SKM-1 (cell line): Measurements from ENCODE around the gene NTMT2.
"Not testable (repeated sequence)": the region's sequence is repeated elsewhere in the genome, so short reads cannot be mapped to it uniquely, and the experiment has no call there.

ENCODE experiments used
- DNase-seq: peaks from one replicate; lab custom pipeline; 2025; ENCODE audit not compliant: unreplicated experiment; lab: John Stamatoyannopoulos, UW

The NTMT2 gene

DNA sequence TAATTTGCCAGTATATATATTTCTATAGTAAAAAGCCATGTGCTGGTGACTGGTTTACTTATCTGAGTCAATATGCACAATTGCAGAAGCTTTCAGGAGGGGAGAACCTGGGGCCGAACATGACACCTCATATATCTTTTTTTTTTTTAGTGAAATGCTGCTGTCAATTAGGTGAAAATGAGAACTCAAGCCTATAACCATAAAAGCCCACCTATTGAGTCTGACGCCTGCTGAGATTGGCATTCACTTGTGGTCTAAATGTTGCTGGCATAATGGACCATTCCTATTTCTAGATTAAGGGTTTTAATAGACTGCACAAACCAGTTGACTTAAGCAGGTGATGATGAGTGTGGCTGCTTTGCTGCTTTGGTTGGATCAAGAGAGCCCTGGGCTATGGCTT is 10.8 kb downstream of the NTMT2 start:
- DNase-seq, result no peak

DNA sequence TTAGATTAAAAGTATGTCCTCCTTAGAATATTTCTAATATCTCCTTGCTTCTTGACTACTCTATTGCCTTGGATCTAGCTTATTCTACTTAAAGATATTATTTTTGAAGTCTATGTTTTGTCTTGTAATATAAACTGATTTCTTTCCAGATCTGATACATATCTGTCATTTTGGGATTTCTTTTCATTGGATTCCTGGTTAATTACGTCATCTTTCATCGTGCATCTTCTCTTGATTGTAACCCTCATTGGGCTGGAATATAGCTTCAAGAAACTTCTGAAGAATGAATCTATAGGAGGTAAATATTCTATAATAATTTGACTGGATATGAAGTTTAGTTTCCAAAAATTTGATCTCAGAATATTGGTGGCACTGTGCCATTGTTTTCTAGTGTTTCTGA is 12.1 kb downstream of the NTMT2 start:
- no peak for DNase-seq

DNA sequence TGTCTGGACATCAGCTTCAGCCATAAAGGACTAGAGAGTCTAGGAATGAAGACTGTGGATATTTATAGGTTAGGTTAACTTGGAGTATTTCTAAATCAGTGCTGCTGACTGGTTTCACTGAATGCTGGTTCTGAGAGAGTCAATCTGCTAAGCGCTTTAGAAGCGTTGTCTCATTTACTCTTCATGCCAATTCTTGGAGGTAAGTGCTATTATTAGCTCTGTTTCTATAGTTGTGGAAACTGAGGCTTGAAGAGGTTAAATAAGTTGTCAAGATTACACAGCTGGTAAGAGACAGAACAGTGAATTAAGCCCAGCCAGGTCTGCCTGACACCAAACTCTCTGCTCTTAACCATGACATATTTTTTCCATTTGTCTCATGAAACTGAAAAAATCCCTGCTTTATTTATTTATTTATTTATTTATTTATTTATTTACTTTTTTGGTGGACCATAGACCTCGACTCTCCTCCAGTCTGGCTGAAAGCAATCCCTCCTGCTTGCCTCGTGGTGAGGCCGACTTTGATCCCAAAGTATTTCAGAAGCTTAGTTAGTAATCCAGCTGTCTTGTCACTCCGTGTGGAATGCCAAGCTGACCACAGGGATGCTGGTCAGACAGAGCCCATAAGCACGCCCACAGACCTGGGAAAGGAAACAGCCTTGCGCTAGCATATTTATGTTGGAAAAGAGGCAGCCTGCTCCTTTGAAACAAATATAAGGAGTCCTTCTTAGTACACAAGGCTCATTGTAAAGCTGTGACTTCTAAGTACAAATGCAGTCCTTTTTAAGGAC is 16.9 kb downstream of the NTMT2 start:
- no peak for DNase-seq

DNA sequence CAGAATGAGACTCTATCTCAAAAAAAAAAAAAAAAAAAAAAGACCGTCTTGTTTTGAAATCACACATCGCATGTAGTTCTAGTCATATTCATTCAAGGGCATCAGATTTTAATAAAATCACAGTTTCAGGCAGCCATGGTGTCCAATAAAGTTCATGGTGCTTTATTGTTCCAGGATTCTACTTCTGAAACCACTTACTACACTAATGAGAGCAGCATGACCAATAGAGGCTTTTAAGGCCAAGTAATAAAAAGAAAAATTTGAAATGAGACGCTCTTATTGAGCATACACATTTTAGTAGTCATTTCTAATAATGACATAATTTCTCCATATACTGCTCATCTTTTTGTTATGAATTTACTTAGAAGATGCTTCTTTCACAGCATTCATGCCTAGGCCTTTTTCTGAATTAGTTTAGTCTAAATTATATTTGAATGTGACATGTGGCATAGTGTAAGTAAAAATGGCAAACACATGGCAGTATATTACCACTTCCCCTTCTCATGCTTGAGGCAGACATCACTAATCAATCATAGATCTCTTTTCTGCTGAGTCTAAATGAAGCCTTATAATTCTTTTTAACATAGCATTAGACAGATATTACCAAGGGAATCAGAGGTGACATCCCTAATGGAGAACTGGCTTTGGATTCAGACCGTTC is 18.5 kb downstream of the NTMT2 start:
- no peak for DNase-seq

DNA sequence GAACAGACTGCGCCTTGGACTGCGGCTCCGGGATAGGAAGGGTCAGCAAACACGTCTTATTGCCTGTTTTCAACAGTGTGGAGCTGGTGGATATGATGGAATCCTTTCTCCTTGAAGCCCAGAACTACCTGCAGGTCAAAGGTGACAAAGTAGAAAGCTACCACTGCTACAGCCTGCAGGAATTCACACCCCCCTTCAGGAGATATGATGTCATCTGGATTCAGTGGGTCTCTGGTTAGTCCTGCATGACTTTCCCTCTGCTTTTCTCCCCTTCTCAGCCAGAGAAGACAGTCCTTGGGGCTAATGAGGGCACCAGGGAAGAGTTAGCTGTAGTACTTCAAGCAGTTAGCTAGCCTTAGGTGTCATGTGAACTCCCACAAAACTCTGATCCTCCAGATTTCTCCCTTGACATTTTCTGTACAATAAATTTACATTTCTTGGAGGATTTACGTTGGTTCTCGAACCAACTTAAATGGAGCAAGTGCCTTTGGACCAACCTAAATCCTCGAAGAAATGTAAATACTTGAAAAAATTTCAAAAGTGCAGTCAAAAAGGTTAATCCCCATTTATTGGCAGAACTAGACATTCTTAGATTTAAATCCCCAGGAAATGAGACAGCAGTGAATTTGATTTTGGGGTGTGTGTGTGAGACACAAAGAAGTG is 20.9 kb downstream of the NTMT2 start:
- no peak for DNase-seq

DNA sequence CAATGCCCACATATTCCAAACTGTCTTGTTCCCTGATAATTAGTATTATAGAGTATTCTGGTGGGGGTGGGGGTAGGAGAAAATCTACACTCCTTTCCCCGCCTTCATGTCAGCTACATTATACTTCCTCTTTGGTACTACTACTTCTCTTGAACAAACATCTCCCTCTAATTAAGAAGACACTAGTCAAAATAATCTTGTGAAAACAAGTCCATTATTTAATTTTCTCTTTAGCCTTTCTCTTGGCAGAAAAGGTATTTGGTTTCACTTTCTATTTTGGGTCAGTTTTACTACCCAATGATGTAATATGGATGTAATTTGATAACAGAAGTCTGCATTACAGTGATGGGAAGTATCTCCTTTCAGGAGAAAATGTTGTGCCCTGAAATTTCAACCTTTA is 22.5 kb downstream of the NTMT2 start:
- DNase-seq, result no peak

DNA sequence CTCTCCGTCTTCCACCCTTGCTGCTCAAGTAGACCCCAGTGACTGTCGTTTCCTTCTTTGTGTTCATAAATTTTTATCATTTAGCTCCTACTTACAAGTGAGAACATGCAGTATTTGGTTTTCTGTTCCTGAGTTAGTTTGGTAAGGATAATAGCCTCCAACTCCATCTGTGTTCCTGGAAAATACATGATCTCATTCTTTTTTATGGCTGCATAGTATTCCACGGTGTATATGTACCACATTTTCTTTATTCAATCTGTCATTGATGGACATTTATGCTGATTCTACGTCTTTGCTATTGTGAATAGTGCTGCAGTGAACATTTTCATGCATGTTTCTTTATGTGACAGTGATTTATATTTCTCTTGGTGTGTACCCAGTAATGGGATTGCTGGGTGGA is 24.8 kb downstream of the NTMT2 start:
- DNase-seq, result not testable (repeated sequence)

DNA sequence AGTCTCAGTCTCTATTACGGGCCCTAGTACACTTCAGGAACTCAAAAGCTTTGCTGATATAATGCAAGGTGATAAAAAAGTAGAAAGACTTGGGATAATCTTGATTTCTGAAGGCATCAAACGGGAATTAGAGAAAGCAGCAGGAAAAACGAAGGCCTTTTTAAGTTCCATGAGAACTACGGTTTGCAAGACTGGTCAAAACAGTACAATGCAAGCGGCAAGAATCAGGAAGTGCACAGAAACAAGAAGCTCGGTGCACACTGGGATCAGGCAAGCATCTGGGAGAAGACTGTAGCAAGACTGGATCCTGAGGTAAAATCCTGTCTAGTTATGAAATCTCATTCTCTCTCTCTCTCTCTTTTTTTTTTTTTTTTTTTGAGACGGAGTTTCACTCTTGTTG is 28.6 kb downstream of the NTMT2 start:
- DNase-seq, result no peak

DNA sequence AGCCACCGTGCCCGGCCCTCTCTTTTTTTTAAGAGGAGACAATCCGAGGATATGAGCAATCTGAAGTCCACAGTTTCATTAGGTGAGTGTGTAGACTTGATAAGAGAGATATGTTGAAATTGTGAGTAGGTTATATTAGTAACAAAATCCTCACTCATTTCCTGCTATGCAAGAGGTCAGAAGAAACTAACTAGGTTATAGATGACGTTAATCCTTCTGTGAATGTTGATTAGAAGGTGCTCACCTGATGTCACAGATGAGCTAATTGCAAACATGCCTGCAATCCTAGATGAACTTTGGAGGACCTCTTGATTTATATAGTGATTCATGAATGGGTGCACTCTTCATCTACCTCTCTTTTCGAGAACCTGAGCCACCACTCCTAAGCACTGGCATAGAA is 29.3 kb downstream of the NTMT2 start:
- no peak for DNase-seq

DNA sequence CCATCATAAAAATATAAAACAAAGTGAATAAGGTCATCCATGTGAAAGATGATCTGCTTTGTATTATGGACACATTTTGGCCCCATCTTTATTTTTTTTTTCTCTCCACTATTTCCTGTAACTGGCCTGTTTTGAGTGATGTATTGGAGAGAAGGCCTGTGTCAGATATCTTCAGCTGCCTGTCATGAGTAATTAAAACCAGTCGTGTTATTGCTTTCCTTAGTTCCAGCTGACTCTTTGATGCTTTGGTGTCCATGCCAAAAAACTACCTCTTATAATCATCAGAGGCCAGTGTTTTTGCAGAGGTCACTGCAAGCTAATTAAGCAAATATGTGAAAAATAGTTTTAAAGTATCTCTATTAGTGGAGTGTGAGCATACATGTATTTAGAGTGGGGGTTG is 29.7 kb downstream of the NTMT2 start:
- DNase-seq, result no peak

DNA sequence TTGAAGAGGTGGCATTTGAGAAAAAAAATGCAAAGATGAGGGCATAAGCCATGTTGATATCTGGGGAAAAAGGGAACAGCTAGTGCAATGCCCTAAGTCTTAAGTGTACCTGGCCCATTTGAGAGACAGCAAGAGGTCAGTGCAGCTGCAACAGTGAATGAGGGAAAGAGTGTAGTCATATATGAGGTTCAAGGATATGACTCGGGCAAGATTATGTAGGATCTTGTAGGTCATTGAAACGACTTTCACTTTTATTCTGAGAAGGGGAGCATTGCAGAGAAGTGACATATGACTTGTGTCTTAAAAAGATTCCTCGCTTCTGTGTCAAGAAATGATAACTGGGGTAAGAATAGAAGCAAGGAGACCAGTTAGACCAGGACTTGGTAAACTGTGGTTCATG is 31.0 kb downstream of the NTMT2 start:
- no peak for DNase-seq

DNA sequence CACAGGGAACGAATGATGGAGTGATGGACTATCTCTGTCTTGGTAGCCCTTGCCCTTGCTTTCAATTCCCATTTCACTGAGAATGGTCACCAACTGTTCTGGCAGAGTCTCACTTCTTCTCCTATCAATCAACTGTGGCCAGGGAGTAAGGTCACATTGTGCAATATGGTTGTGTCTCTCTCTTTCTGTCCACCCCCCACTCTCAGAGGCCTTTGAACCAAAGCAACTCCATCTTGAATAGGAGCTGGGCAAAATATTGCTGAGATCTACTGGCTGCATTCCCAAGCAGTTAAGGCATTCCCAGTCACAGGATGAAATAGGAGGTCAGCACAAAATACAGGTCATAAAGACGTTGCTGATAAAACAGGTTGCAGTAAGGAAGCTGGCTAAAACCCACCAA is 36.7 kb downstream of the NTMT2 start:
- DNase-seq, result no peak

DNA sequence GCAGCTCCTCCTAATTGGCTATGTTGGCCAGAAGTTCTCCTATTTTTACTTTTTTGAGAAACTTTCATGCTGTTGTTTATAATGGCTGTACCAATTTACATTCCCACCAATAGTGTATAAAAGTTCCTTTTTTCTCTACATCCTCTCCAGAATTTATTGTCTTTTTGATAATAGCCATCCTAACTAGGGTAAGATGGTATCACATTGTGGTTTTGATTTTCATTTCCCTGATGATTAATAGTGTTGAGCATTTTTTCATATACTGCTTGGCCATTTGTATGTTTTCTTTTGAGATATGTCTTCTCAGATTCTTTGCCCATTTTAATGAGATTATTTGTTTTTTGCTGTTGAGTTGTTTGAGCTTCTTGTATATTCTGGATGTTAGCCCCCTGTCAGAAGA is 46.8 kb downstream of the NTMT2 start:
- no peak for DNase-seq

DNA sequence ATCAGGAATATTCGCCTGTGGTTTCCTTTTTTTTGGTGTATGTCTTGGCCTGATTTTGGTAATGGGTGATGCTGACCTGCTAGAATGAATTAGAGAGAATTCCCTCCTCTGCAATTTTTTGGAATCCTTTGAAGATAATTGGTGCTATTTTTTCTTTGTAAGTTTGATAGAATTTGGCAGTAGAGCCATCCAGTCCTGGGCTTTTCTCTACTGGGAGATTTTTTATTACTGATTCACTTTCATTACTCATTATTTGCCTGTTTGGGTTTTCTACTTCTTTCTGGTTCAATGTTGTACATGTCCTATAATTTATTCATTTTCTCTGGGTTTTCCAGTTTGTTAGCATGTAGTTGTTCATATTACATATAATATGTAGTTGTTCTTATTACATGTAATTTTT is 48.7 kb downstream of the NTMT2 start:
- DNase-seq, result no peak

DNA sequence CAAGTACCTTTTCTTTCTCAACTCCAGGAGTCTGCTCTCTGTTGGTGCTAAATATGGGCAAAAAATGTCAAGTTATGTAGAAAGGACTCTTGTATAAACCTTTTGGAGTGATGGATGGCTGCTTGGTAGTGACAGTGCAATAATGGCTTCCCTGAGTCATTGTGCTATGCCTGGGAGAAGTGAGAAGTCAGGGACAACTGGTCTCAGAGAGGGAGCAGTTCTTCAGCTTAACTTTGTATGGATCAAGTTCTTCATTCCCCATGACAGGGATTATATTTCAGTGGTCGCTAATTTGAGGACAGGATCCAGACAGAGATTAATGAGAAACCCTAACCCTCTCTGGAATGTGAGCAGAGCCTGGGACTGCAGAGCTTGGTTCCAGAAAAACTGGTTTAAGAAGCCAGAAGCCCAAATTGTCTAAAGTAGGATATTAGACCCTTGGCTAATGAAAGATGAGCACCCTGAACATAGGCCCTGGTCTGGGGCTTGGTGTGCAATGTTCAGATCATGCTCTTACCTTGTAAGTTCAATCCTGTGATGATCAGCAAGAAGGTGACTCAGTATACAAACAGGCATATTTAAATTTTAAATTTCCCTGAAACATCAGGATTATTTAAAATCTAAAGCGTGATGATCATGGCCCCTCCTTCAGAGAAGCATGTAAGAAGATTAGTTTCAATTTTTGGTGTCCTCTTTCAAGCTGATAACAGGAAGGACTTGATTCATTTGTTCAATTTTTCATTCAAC is 50.9 kb downstream of the NTMT2 start:
- DNase-seq, result no peak

DNA sequence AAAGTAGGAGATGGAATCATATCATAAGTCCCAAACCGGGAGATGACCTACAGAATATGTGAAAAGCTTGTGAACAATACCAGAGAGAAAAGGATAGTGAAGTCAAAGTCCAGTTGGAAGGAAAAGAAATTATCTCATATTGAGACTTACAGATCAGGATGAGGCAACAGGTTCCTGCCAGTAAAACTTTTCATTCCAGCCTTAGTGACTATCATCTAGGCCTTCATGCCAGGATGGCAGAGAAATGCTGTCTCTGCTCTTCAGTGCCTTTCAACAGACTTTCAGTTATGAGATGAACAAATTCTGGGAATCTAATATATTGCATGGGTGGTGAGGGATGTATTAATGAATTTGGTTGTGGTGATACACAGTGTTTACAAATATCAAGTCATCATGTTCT is 52.3 kb downstream of the NTMT2 start:
- DNase-seq, result no peak

DNA sequence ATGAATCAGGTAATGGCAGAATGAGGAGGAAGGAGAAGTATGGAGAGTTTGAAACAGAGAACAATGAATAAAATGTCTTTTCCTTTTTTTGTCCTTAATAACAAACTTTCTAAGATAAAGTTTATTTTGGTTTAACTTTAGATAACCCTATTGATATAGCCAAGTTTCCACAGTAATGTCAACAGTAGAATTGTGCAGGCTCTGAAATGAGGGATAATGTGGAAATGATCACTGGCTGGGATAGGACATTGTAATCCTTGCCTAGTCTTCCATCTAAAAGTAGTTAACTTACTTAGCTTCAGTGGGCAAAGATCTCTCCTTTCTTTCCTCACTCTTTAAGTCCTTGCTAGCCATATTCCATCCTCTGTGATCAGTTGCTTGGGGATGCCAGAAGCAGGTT is 52.8 kb downstream of the NTMT2 start:
- no peak for DNase-seq

DNA sequence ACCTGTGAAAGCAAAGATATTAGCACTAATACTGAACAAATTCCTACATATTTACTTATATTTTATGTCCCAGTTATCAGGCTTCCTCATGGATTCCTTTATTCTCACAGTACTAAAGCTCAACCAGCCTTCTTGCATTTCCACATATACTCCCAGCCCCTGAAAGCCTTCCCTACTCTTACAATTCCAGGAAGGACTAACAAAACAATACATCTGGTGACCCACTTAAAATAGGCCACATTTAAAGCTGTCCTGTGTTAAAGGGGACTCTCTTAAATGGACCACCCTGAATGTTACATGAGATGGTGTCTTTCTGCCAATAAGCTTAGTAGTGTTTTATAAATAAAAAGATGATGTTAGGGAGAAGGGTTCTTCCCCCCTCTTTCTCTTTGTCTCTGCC is 54.4 kb downstream of the NTMT2 start:
- no peak for DNase-seq

DNA sequence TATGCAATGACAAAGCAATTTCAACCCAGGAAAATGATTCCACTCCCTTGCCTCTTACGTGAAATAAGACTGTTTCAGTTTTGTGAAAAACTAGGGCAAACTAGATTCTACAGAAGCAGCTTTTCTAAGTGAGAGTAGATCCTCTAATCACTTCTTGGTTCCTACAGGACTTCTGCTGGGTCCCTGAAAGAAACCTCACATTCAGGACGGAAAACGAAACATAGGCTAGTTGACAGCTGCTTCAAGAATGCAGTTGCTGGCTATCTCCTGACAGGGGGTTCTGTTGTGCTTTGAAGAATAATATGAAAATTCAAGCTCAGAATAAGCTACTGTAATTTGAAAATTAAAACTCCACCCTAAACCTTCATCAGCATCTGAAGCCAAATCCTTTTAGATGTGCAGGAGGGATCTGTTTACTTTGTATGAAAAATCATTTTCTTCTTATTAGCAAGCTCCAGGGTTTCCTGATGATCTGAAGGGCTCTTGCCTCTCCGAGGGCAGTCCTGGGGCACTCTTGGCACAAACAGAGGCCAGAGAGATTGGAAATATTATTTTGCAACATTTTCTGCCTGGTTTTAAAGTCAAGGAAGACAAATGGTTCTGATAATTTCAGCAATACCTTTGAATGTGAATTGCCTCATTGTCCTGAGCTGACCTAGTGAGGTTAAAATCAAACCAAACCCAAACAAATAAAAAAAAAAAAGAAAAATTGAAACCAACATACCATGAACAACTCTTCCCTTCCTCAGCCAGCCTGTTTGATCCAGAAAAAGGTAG is 55.0 kb downstream of the NTMT2 start:
- no peak for DNase-seq

DNA sequence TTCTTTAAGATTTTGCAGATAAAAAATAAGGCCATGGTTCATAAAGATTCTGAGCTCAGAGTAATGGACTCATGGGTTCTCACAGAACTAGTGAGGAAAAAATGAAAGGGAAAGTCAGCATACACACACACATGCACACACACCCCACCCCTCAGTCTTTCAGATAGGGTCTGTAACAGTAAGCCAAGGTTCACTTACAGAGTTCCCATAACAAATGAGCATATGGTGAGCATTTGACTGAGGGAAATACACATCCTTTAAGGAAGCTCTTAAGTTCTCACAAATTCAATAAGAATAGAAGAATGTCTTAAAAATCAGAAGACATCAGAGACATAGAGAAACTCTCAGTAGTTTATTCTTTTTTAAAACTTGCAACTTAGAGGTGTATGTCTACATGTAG is 57.9 kb downstream of the NTMT2 start:
- DNase-seq, result no peak

DNA sequence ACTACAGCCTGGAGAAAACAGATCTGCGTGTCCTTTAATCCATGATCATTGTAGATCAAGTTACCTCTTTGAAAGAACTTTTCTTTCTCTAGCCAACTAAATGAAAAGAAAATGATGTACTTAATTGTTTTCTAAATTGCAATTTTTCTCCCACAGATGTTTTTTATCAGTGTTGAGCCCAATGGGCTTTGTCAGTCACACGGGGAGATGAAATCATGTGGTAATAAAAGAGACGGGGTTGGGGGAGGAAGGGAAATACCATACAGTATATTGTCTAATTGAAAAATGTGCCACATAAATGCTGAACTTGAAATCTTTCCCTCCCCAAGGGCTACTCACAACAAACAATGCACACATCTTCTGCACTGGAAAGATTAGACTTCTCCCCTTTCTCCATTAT is 58.4 kb downstream of the NTMT2 start:
- no peak for DNase-seq
